SK-N-SH treated with all-trans-retinoic acid at 6 μM for 48 hours (cell line): Measurements from ENCODE around the gene TPRKB.
"Not testable (repeated sequence)": the region's sequence is repeated elsewhere in the genome, so short reads cannot be mapped to it uniquely, and the experiment has no call there.

ENCODE experiments used
- ATAC-seq: fragments of 200-7000 bp; cut with Tn5 transposase; 3 replicates; pipeline ENCODE4 v1.9.1; 2020; ENCODE audit warnings: mild to moderate bottlenecking, moderate library complexity
- ARNTL ChIP-seq: fragments of 450-650 bp; formaldehyde crosslinking; IDR thresholded peaks from 2 replicates; pipeline ENCODE4 v1.5.0; 2020; ENCODE audit warnings: low read depth, mild to moderate bottlenecking, moderate library complexity, borderline replicate concordance
- BACH2 ChIP-seq: fragments of 250-450 bp; sonication (Bioruptor Pico); IDR thresholded peaks from 2 replicates; pipeline ENCODE4 v1.9.0; 2021; ENCODE audit warnings: mild to moderate bottlenecking, borderline replicate concordance
- CSDC2 ChIP-seq: fragments of 250-450 bp; sonication (Bioruptor Pico); IDR thresholded peaks from 2 replicates; pipeline ENCODE4 v1.5.0; 2020; ENCODE audit warnings: mild to moderate bottlenecking, moderate library complexity
- ESRRG ChIP-seq: fragments of 250-450 bp; sonication (Bioruptor Pico); IDR thresholded peaks from 2 replicates; pipeline ENCODE4 v1.6.1; 2021; ENCODE audit warnings: mild to moderate bottlenecking
- GLIS3 ChIP-seq: fragments of 250-450 bp; sonication (Bioruptor Pico); IDR thresholded peaks from 2 replicates; pipeline ENCODE4 v1.5.0; 2020; ENCODE audit warnings: mild to moderate bottlenecking, moderate library complexity
- ISL1 ChIP-seq: fragments of 250-450 bp; sonication (Bioruptor Pico); IDR thresholded peaks from 2 replicates; pipeline ENCODE4 v2.1.2; 2022; ENCODE audit warnings: mild to moderate bottlenecking, moderate library complexity
- OSR1 ChIP-seq: fragments of 250-450 bp; sonication (Bioruptor Pico); IDR thresholded peaks from 2 replicates; pipeline ENCODE4 v1.8.0; 2022; ENCODE audit warnings: moderate library complexity, mild to moderate bottlenecking, inconsistent platforms
- POU6F1 ChIP-seq: fragments of 250-450 bp; sonication (Bioruptor Pico); IDR thresholded peaks from 2 replicates; pipeline ENCODE4 v1.8.0; 2021; ENCODE audit warnings: low read depth, mild to moderate bottlenecking, moderate library complexity, borderline replicate concordance
- RARB ChIP-seq: fragments of 250-450 bp; sonication (Bioruptor Pico); IDR thresholded peaks from 2 replicates; pipeline ENCODE4 v1.8.0; 2021; ENCODE audit warnings: mild to moderate bottlenecking, moderate library complexity
- SNAI2 ChIP-seq: fragments of 250-450 bp; sonication (Bioruptor Pico); IDR thresholded peaks from 2 replicates; pipeline ENCODE4 v1.5.0; 2020; ENCODE audit warnings: mild to moderate bottlenecking, moderate library complexity
- TOX ChIP-seq: fragments of 250-450 bp; sonication (Bioruptor Pico); IDR thresholded peaks from 2 replicates; pipeline ENCODE4 v1.8.0; 2021; ENCODE audit warnings: mild to moderate bottlenecking, moderate library complexity, borderline replicate concordance
- ZFP30 ChIP-seq: fragments of 450-650 bp; formaldehyde crosslinking; IDR thresholded peaks from 2 replicates; pipeline ENCODE4 v1.5.0; 2022; ENCODE audit warnings: mild to moderate bottlenecking, moderate library complexity
- ZNF565 ChIP-seq: fragments of 450-650 bp; formaldehyde crosslinking; conservative IDR thresholded peaks from 2 replicates; pipeline ENCODE4 v1.5.0; 2020; ENCODE audit warnings: low read depth, mild to moderate bottlenecking, moderate library complexity
- ZNF70 ChIP-seq: fragments of 450-650 bp; formaldehyde crosslinking; IDR thresholded peaks from 2 replicates; pipeline ENCODE4 v1.5.0; 2020; ENCODE audit warnings: mild to moderate bottlenecking, moderate library complexity
- TF ChIP-seq, protein P1 (sequence below): fragments of 250-450 bp; sonication (Bioruptor Pico); IDR thresholded peaks from 2 replicates; pipeline ENCODE4 v1.5.0; 2020; ENCODE audit warnings: mild to moderate bottlenecking, moderate library complexity
- TF ChIP-seq, protein P2 (sequence below): fragments of 250-450 bp; sonication (Bioruptor Pico); IDR thresholded peaks from 2 replicates; pipeline ENCODE4 v1.5.1; 2021; ENCODE audit warnings: mild to moderate bottlenecking, moderate library complexity
- TF ChIP-seq, protein P3 (sequence below): fragments of 250-450 bp; sonication (Bioruptor Pico); IDR thresholded peaks from 2 replicates; pipeline ENCODE4 v1.8.0; 2020; ENCODE audit warnings: mild to moderate bottlenecking, moderate library complexity, borderline replicate concordance

TPRKB gene

GRCh38 chr2:73718851-73719621 is 18.1 kb downstream of the TPRKB start:
- no peak for ATAC-seq
- TF ChIP-seq BACH2 (CRISPR knock-in tag) (no peak), ARNTL (CRISPR knock-in tag) (no peak), ZNF565 (CRISPR knock-in tag) (no peak), OSR1 (no peak), SNAI2 (no peak)
- TF ChIP-seq, protein P1, sequence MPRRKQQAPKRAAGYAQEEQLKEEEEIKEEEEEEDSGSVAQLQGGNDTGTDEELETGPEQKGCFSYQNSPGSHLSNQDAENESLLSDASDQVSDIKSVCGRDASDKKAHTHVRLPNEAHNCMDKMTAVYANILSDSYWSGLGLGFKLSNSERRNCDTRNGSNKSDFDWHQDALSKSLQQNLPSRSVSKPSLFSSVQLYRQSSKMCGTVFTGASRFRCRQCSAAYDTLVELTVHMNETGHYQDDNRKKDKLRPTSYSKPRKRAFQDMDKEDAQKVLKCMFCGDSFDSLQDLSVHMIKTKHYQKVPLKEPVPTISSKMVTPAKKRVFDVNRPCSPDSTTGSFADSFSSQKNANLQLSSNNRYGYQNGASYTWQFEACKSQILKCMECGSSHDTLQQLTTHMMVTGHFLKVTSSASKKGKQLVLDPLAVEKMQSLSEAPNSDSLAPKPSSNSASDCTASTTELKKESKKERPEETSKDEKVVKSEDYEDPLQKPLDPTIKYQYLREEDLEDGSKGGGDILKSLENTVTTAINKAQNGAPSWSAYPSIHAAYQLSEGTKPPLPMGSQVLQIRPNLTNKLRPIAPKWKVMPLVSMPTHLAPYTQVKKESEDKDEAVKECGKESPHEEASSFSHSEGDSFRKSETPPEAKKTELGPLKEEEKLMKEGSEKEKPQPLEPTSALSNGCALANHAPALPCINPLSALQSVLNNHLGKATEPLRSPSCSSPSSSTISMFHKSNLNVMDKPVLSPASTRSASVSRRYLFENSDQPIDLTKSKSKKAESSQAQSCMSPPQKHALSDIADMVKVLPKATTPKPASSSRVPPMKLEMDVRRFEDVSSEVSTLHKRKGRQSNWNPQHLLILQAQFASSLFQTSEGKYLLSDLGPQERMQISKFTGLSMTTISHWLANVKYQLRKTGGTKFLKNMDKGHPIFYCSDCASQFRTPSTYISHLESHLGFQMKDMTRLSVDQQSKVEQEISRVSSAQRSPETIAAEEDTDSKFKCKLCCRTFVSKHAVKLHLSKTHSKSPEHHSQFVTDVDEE (CRISPR knock-in tag), result no peak

GRCh38 chr2:73718421-73718820 is 18.7 kb downstream of the TPRKB start:
- ATAC-seq, result no peak
- TF ChIP-seq, protein P1 (CRISPR knock-in tag), result no peak
- TF ChIP-seq POU6F1 (no peak), ZFP30 (no peak), ZNF565 (CRISPR knock-in tag) (no peak), BACH2 (CRISPR knock-in tag) (no peak), ARNTL (CRISPR knock-in tag) (no peak), TOX (CRISPR knock-in tag) (no peak), SNAI2 (no peak), OSR1 (no peak), RARB (CRISPR knock-in tag) (no peak), GLIS3 (CRISPR knock-in tag) (no peak), CSDC2 (no peak), ESRRG (CRISPR knock-in tag) (no peak), ISL1 (CRISPR knock-in tag) (no peak), ZNF70 (CRISPR knock-in tag) (no peak)
- TF ChIP-seq, protein P2, sequence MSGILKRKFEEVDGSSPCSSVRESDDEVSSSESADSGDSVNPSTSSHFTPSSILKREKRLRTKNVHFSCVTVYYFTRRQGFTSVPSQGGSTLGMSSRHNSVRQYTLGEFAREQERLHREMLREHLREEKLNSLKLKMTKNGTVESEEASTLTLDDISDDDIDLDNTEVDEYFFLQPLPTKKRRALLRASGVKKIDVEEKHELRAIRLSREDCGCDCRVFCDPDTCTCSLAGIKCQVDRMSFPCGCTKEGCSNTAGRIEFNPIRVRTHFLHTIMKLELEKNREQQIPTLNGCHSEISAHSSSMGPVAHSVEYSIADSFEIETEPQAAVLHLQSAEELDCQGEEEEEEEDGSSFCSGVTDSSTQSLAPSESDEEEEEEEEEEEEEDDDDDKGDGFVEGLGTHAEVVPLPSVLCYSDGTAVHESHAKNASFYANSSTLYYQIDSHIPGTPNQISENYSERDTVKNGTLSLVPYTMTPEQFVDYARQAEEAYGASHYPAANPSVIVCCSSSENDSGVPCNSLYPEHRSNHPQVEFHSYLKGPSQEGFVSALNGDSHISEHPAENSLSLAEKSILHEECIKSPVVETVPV (CRISPR knock-in tag), result no peak
- TF ChIP-seq, protein P3, sequence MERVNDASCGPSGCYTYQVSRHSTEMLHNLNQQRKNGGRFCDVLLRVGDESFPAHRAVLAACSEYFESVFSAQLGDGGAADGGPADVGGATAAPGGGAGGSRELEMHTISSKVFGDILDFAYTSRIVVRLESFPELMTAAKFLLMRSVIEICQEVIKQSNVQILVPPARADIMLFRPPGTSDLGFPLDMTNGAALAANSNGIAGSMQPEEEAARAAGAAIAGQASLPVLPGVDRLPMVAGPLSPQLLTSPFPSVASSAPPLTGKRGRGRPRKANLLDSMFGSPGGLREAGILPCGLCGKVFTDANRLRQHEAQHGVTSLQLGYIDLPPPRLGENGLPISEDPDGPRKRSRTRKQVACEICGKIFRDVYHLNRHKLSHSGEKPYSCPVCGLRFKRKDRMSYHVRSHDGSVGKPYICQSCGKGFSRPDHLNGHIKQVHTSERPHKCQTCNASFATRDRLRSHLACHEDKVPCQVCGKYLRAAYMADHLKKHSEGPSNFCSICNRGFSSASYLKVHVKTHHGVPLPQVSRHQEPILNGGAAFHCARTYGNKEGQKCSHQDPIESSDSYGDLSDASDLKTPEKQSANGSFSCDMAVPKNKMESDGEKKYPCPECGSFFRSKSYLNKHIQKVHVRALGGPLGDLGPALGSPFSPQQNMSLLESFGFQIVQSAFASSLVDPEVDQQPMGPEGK (CRISPR knock-in tag), result no peak

DNA sequence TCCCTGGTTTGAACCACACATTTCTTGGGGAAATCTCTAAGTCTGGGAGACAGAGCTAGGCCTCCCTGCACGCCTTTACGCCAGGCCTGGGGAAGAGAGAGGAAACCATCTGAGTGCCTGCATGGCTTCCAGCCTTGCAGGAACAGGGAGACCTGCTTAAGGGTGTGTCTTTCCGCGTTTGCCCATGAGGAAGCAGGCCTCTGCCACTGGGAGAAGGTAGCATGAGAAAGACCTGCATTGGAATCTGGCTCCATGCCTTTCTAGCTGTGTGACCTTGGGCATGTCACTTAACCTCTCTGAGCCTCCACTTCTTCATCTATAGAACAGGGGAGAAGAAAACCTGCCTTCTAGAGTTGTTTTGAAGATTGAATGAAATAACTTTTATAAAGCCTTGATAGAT is 19.4 kb downstream of the TPRKB start:
- not testable (repeated sequence) for ATAC-seq
